ENCODE results near the gene PLA2R1. TPM values are rescaled to one million over a fixed set of nuclear protein-coding genes. Genes with fewer than 3 reads are reported as not detected.

Gene PLA2R1
- total RNA-seq, 1 donor from 2014 or later: 9.3 TPM

GRCh38 chr2:159882130-159882745 is 180.2 kb downstream of the PLA2R1 start:
- H3K27ac ChIP-seq: no peak overlapping the region
- no peaks in the 10 kb centered on the region for H3K9me3 ChIP-seq
- no peaks in the 10 kb centered on the region for H3K36me3 ChIP-seq
- H3K4me3 ChIP-seq: no peak overlapping the region
- H3K27me3 ChIP-seq: no peaks in the 10 kb centered on the region
- no peak for DNase-seq (ENCODE audit: low spot score in 2 of 2)
- H3K4me1 ChIP-seq: no peaks in the 10 kb centered on the region
- intact Hi-C loops (cut with DNase I): no loop called here
- no peak for TF ChIP-seq CTCF (IDR thresholded peaks at IDR 0.05)

Other genes starting within 250 kb of the PLA2R1 start
- gene LY75, start 157.9 kb downstream of the PLA2R1 start, total RNA-seq: 0.11 TPM
- gene ITGB6, start 137.7 kb upstream of the PLA2R1 start, total RNA-seq: not detected

Data from ascending aorta (tissue), 2 donors.